Measurements from ENCODE around the gene TTC39B.

- TF ChIP-seq, protein P1, sequence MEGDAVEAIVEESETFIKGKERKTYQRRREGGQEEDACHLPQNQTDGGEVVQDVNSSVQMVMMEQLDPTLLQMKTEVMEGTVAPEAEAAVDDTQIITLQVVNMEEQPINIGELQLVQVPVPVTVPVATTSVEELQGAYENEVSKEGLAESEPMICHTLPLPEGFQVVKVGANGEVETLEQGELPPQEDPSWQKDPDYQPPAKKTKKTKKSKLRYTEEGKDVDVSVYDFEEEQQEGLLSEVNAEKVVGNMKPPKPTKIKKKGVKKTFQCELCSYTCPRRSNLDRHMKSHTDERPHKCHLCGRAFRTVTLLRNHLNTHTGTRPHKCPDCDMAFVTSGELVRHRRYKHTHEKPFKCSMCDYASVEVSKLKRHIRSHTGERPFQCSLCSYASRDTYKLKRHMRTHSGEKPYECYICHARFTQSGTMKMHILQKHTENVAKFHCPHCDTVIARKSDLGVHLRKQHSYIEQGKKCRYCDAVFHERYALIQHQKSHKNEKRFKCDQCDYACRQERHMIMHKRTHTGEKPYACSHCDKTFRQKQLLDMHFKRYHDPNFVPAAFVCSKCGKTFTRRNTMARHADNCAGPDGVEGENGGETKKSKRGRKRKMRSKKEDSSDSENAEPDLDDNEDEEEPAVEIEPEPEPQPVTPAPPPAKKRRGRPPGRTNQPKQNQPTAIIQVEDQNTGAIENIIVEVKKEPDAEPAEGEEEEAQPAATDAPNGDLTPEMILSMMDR (conservative IDR thresholded peaks at IDR 0.05 in 1 of 2, IDR thresholded peaks at IDR 0.05 in 1 of 2; ENCODE audit: extremely low read depth in 1 of 2, insufficient read depth in 1 of 2, low read depth in 1 of 2, low read length in 2 of 2) = no peak
- TF ChIP-seq EZH2 (IDR thresholded peaks at IDR 0.05; ENCODE audit: borderline replicate concordance, low read length) = no peak
Observed at GRCh38 chr9:15293804-15294316, 13.2 kb downstream of the TTC39B start.

Data from mammary epithelial cell (primary cell).